ENCODE results near the gene INPP5A. TPM values are rescaled to one million over a fixed set of nuclear protein-coding genes. Genes with fewer than 3 reads are reported as not detected.

The INPP5A gene
- total RNA-seq, 1 experiment from 2014 or later: 12.3 TPM

GRCh38 chr10:132562177-132562915 is 24.8 kb downstream of the INPP5A start:
- CTCF ChIA-PET: no interaction called here
- Histone ChIP-seq H3K27me3 (ENCODE audit: insufficient read depth, low read length) (no peaks in the 10 kb centered on the region), H3K9me3 (ENCODE audit: control insufficient read depth in 1 of 2, insufficient read depth in 1 of 2, low read depth in 1 of 2, low read length in 2 of 2) (no peaks in the 10 kb centered on the region), H3K27ac (ENCODE audit: low read depth, low read length) (no peak overlapping the region), H3K4me1 (ENCODE audit: control insufficient read depth in 1 of 2, insufficient read depth in 2 of 2, low read length in 2 of 2) (no peaks in the 10 kb centered on the region), H4K20me1 (ENCODE audit: insufficient read depth) (no peaks in the 10 kb centered on the region), H3K4me3 (replicated peaks in 1 of 2; ENCODE audit: low read depth in 1 of 2, low read length in 2 of 2) (no peak overlapping the region), H2AFZ (ENCODE audit: low read depth, low read length, poor library complexity, severe bottlenecking) (no peak overlapping the region), H3K36me3 (ENCODE audit: control insufficient read depth in 1 of 2, insufficient read depth in 2 of 2, low read length in 2 of 2) (no peaks in the 10 kb centered on the region), H3K79me2 (ENCODE audit: insufficient read depth, low read length) (no peaks in the 10 kb centered on the region), H3K4me2 (ENCODE audit: low read length) (no peak overlapping the region), H3K9me2 (ENCODE audit: insufficient read depth) (no peaks in the 10 kb centered on the region), H3K9ac (ENCODE audit: low read length) (no peak overlapping the region)
- ATAC-seq (no peak), DNase-seq (ENCODE audit: low read depth, low spot score) (no peak)
- RAD21 ChIA-PET (ENCODE audit: low non-redundant PET in 1 of 2, low total read pairs in 2 of 2, uncharacterized antibody in 2 of 2, unreplicated experiment in 2 of 2): no interaction called here
- intact Hi-C loops (cut with micrococcal nuclease): no loop called here
- POLR2A ChIA-PET: no interaction called here
- TF ChIP-seq, protein P1, sequence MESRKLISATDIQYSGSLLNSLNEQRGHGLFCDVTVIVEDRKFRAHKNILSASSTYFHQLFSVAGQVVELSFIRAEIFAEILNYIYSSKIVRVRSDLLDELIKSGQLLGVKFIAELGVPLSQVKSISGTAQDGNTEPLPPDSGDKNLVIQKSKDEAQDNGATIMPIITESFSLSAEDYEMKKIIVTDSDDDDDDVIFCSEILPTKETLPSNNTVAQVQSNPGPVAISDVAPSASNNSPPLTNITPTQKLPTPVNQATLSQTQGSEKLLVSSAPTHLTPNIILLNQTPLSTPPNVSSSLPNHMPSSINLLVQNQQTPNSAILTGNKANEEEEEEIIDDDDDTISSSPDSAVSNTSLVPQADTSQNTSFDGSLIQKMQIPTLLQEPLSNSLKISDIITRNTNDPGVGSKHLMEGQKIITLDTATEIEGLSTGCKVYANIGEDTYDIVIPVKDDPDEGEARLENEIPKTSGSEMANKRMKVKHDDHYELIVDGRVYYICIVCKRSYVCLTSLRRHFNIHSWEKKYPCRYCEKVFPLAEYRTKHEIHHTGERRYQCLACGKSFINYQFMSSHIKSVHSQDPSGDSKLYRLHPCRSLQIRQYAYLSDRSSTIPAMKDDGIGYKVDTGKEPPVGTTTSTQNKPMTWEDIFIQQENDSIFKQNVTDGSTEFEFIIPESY (IDR thresholded peaks at IDR 0.05; ENCODE audit: extremely low read depth, insufficient replicate concordance, low read length): no peak
- TF ChIP-seq SRF (IDR thresholded peaks at IDR 0.05; ENCODE audit: low read depth) (no peak), YY1 (IDR thresholded peaks at IDR 0.05; ENCODE audit: extremely low read depth, insufficient replicate concordance, low read depth, low read length) (no peak), REST (IDR thresholded peaks at IDR 0.05; ENCODE audit: low read depth) (no peak), FOSL1 (IDR thresholded peaks at IDR 0.05; ENCODE audit: low read depth) (no peak), EZH2 (IDR thresholded peaks at IDR 0.05) (no peak)
- BruUV-seq (replicated peaks): no TSS peak
